Ishikawa (cell line): ENCODE measurements around the gene PROC.

Source experiments
- CEBPB ChIP-seq: IDR thresholded peaks from 2 replicates; pipeline ENCODE4 v1.6.1; 2012
- CREB1 ChIP-seq: IDR thresholded peaks from 2 replicates; pipeline ENCODE4 v1.6.1; 2012; ENCODE audit warnings: low read depth
- EGR1 ChIP-seq: IDR thresholded peaks from 2 replicates; pipeline ENCODE4 v1.6.1; 2012
- EP300 ChIP-seq: IDR thresholded peaks from 2 replicates; pipeline ENCODE4 v1.6.1; 2012; ENCODE audit warnings: borderline replicate concordance
- FOXM1 ChIP-seq: IDR thresholded peaks from 2 replicates; pipeline ENCODE4 v1.6.1; 2012; ENCODE audit warnings: low read depth, borderline replicate concordance
- MAX ChIP-seq: IDR thresholded peaks from 2 replicates; pipeline ENCODE4 v1.6.1; 2012
- NFIC ChIP-seq: IDR thresholded peaks from 2 replicates; pipeline ENCODE4 v1.6.1; 2012
- RAD21 ChIP-seq: IDR thresholded peaks from 2 replicates; pipeline ENCODE4 v1.6.1; 2012; ENCODE audit warnings: low read depth
- REST ChIP-seq: IDR thresholded peaks from 2 replicates; pipeline ENCODE4 v1.6.1; 2012; ENCODE audit warnings: low read depth, mild to moderate bottlenecking
- TAF1 ChIP-seq: IDR thresholded peaks from 2 replicates; pipeline ENCODE4 v1.6.1; 2012; ENCODE audit warnings: low read depth, mild to moderate bottlenecking
- TCF12 ChIP-seq: IDR thresholded peaks from 2 replicates; pipeline ENCODE4 v1.6.1; 2012; ENCODE audit warnings: low read depth
- TEAD4 ChIP-seq: IDR thresholded peaks from 2 replicates; pipeline ENCODE4 v1.6.1; 2012
- USF1 ChIP-seq: IDR thresholded peaks from 2 replicates; pipeline ENCODE4 v1.6.1; 2012
- YY1 ChIP-seq: IDR thresholded peaks from 2 replicates; pipeline ENCODE4 v1.6.1; 2012; ENCODE audit warnings: low read depth
- ZBTB7A ChIP-seq: IDR thresholded peaks from 2 replicates; pipeline ENCODE4 v1.6.1; 2012; ENCODE audit warnings: low read depth

PROC gene

GRCh38 chr2:127392828-127393578 lies 25.2 kb upstream of the PROC start:
- TF ChIP-seq NFIC (no peak), REST (no peak), USF1 (no peak), TAF1 (no peak), EGR1 (no peak), MAX (no peak), TCF12 (no peak)

GRCh38 chr2:127394492-127394891 lies 23.7 kb upstream of the PROC start:
- TF ChIP-seq YY1 (no peak), MAX (no peak), TEAD4 (no peak), REST (no peak), CREB1 (no peak)

- TF ChIP-seq TCF12 = no peak; the same call in 1 of the 2 replicates
- no peak for TF ChIP-seq FOXM1
- TF ChIP-seq MAX = 0 out of 2 replicates have a peak, but pooled peaks have one; percentile 23
Observed at GRCh38 chr2:127397568-127398238, 20.5 kb upstream of the PROC start.

GRCh38 chr2:127398239-127398590 lies 20.0 kb upstream of the PROC start:
- TF ChIP-seq NFIC (peak; percentile 94), EP300 (no peak), EGR1 (no peak), MAX (no peak; the same call in 1 of the 2 replicates), RAD21 (no peak), FOXM1 (no peak), CREB1 (no peak), REST (no peak), ZBTB7A (0 out of 2 replicates have a peak, but pooled peaks have one; percentile 40), YY1 (no peak), USF1 (no peak), TEAD4 (0 out of 2 replicates have a peak, but pooled peaks have one; percentile 6), TCF12 (peak; percentile 66), TAF1 (no peak), CEBPB (no peak)
